ENCODE results near the gene NOSTRIN. TPM values are rescaled to one million over a fixed set of nuclear protein-coding genes. Genes with fewer than 3 reads are reported as not detected.
A peak's percentile ranks its signal among the peaks of the same experiment; 100 is the strongest.

The NOSTRIN gene
- total RNA-seq, 1 donor from 2014 or later, result 3.1 TPM

DNA sequence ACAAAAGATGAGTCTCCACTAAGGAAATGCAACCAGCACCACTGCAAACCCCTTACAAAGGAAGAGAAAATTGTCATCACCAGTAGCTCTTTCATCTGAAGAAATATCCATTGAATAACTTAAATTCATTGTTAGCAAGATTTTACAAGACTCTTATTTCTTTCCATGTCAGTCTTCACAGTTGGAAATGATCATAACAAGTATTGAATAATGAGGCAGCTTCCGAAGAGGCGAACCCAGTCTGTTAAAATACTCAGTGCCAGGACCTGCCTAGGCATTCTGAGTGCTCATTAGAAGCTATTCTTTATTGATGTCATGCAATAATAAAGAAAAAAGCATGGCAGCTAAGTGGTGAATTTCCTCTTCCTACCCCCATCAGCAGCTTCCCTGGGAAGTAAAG lies 33.5 kb downstream of the NOSTRIN start:
- DNase-seq (ENCODE audit: low read depth), result no peak
- H3K4me3 ChIP-seq (ENCODE audit: low read depth, low read length), result no peak overlapping the region
- TF ChIP-seq, protein P1, sequence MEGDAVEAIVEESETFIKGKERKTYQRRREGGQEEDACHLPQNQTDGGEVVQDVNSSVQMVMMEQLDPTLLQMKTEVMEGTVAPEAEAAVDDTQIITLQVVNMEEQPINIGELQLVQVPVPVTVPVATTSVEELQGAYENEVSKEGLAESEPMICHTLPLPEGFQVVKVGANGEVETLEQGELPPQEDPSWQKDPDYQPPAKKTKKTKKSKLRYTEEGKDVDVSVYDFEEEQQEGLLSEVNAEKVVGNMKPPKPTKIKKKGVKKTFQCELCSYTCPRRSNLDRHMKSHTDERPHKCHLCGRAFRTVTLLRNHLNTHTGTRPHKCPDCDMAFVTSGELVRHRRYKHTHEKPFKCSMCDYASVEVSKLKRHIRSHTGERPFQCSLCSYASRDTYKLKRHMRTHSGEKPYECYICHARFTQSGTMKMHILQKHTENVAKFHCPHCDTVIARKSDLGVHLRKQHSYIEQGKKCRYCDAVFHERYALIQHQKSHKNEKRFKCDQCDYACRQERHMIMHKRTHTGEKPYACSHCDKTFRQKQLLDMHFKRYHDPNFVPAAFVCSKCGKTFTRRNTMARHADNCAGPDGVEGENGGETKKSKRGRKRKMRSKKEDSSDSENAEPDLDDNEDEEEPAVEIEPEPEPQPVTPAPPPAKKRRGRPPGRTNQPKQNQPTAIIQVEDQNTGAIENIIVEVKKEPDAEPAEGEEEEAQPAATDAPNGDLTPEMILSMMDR (conservative IDR thresholded peaks at IDR 0.05; ENCODE audit: low read depth, low read length), result no peak

GRCh38 chr2:168841445-168841844 lies 39.0 kb downstream of the NOSTRIN start:
- TF ChIP-seq, protein P1 (conservative IDR thresholded peaks at IDR 0.05; ENCODE audit: low read depth, low read length), result no peak
- DNase-seq (ENCODE audit: low read depth), result no peak
- no peak overlapping the region for H3K4me3 ChIP-seq (ENCODE audit: low read depth, low read length)

DNA sequence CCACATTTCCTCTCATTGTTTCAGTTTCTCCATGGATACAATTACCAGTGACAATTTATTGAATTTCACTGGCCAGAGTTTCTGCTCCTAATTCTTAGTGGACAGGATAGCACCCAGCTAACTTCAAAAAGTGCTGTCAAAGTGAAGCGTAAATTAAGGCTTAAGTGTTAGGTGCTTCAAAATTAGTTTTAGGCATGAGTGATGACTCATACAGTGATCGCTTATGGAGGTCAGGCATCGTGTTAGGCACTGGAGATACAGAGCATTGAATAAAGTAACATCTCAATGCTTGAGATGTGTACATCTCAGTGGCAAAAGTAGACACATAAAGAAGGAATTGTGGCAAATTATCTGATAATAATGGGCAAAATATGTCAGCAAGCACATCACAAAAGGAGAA lies 40.8 kb downstream of the NOSTRIN start:
- no peak overlapping the region for H3K4me3 ChIP-seq (ENCODE audit: low read depth, low read length)
- no peak for DNase-seq (ENCODE audit: low read depth)
- TF ChIP-seq, protein P1 (conservative IDR thresholded peaks at IDR 0.05; ENCODE audit: low read depth, low read length), result no peak

- TF ChIP-seq, protein P1 (conservative IDR thresholded peaks at IDR 0.05; ENCODE audit: low read depth, low read length), result no peak
- DNase-seq (ENCODE audit: low read depth), result no peak
- H3K4me3 ChIP-seq (ENCODE audit: low read depth, low read length), result no peak overlapping the region
Measured at GRCh38 chr2:168848225-168848624, 45.8 kb downstream of the NOSTRIN start.

DNA sequence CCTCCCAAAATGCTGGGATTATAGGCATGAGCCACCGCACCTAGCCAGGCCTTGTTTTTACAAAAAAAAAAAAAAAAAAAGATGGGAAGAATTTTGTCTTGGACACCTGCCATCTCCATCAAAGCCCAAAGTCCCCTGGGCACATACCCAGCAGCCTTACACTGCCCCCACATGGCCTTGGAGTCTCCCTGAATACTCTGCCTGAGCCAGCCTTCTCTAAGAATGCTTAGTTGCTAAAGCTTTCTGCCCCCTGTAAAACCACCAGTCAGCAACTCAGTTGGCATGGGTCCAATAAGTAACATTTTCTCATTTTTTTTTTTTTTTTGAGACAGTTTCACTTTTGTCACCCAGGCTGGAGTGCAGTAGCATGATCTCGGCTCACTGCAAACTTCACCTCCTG lies 47.2 kb downstream of the NOSTRIN start:
- peak; percentile 7 for DNase-seq (ENCODE audit: low read depth)
- TF ChIP-seq, protein P1 (conservative IDR thresholded peaks at IDR 0.05; ENCODE audit: low read depth, low read length), result peak; percentile 70
- H3K4me3 ChIP-seq (ENCODE audit: low read depth, low read length), result no peak overlapping the region

DNA sequence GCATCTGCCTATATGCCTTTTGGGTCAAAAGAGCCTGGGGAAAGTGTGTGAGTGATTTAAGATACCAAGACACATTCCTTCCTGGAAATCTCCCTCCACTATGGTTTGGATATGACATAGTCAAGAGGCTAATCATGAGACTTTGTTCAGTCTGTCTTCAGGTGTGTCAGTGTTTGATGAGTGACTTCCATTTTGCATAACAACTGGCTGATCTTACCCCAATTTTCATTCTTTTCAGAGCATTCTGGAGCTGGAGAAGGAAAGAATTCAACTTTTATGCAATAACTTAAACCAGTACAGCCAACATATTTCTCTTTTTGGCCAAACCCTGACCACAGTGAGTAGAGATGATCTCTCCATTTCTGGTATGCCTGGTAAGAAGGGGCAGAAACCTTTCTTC lies 48.4 kb downstream of the NOSTRIN start:
- no peak for DNase-seq (ENCODE audit: low read depth)
- TF ChIP-seq, protein P1 (conservative IDR thresholded peaks at IDR 0.05; ENCODE audit: low read depth, low read length), result no peak

GRCh38 chr2:168851674-168852320 lies 49.4 kb downstream of the NOSTRIN start:
- TF ChIP-seq, protein P1 (conservative IDR thresholded peaks at IDR 0.05; ENCODE audit: low read depth, low read length), result no peak
- peak; percentile 3 for DNase-seq (ENCODE audit: low read depth)
- H3K4me3 ChIP-seq (ENCODE audit: low read depth, low read length), result no peak overlapping the region

More for the DNA sequence above, 48.4 kb downstream of the NOSTRIN start:
- no peak overlapping the region for H3K4me3 ChIP-seq (ENCODE audit: low read depth, low read length)

Data from epithelial cell of proximal tubule (primary cell).